ENCODE measurements around the gene CD80.

The CD80 gene

DNA sequence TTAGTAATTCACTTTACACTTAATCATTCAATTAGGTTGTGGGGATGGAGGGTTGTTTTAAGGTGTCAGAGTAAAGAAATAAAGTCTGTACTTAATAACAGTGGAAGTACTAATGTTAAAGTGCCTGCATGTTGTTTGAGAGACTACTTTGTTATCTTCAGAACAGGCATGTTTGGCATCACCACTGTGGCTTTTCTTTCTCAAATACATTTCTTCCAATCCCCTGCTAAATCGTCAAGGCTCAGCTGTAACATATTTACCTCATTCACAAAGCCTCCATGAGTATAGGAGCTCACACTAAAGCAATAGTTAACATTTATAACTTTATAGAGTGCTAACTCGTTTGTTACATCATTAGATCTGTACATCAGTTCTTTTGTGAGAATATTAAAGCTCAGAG, 58.5 kb downstream of the CD80 start:
- Histone ChIP-seq H2AK5ac (ENCODE audit: low read length) (no peak overlapping the region), H3K4me1 (ENCODE audit: control insufficient read depth, low read depth, low read length) (no peaks in the 10 kb centered on the region), H2BK120ac (ENCODE audit: low read depth, low read length) (no peak overlapping the region), H3K27me3 (ENCODE audit: insufficient read depth, low read length, poor library complexity) (no peaks in the 10 kb centered on the region), H4K8ac (ENCODE audit: low read depth, low read length) (no peak overlapping the region), H2BK15ac (replicated peaks; ENCODE audit: low read depth) (no peak overlapping the region), H3K4ac (ENCODE audit: low read depth, low read length) (no peak overlapping the region), H2BK5ac (ENCODE audit: low read length) (no peak overlapping the region), H3K36me3 (ENCODE audit: control insufficient read depth, insufficient read depth, low read length) (no peaks in the 10 kb centered on the region), H3K79me1 (ENCODE audit: low read length) (peaks cover 3% of the 10 kb centered on the region), H3K4me2 (ENCODE audit: low read length) (no peak overlapping the region), H3K18ac (ENCODE audit: low read length) (no peak overlapping the region), H3K23ac (ENCODE audit: low read length) (no peak overlapping the region), H3K79me2 (ENCODE audit: control insufficient read depth, insufficient read depth, low read length) (peaks cover 10% of the 10 kb centered on the region), H3K27ac (ENCODE audit: low read depth, low read length) (no peak overlapping the region), H4K5ac (ENCODE audit: low read length) (no peak overlapping the region), H3K9ac (ENCODE audit: low read length) (peak overlapping the region; percentile 26), H3K56ac (ENCODE audit: low read length) (peak overlapping the region; percentile 17), H3K4me3 (ENCODE audit: low read length) (no peak overlapping the region)
- WGBS (ENCODE audit: extremely low coverage, insufficient coverage, low lambda C conversion rate), result no CpG with 5 or more reads among the region's 2 CpGs
- no peak for DNase-seq

DNA sequence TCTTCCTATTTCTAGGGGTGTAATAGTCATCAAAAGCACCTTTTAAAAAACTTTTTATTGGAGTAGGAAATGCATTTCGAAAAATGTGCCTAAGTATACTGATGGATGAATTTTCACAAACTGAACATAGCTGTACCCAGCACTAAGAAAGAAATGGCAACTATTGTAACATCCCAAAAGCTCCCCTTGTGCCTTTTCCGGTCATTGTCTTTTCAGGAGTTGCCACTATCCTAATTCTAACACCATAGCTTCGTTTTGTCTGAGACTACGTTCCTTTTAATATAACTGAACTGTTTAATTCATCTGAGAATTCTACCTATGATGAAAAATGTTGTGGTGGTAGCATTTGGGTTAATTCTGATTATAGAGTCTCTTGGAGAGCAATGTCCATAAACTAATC, 59.1 kb downstream of the CD80 start:
- H3K79me2 ChIP-seq (ENCODE audit: control insufficient read depth, insufficient read depth, low read length), result peaks cover 10% of the 10 kb centered on the region
- H4K5ac ChIP-seq (ENCODE audit: low read length), result no peak overlapping the region
- H3K79me1 ChIP-seq (ENCODE audit: low read length), result peaks cover 3% of the 10 kb centered on the region
- H3K27me3 ChIP-seq (ENCODE audit: insufficient read depth, low read length, poor library complexity), result no peaks in the 10 kb centered on the region
- H3K4me1 ChIP-seq (ENCODE audit: control insufficient read depth, low read depth, low read length), result no peaks in the 10 kb centered on the region
- WGBS (ENCODE audit: extremely low coverage, insufficient coverage, low lambda C conversion rate), result no CpG with 5 or more reads among the region's 4 CpGs
- no peak overlapping the region for H3K27ac ChIP-seq (ENCODE audit: low read depth, low read length)
- no peak overlapping the region for H2BK120ac ChIP-seq (ENCODE audit: low read depth, low read length)
- H2BK15ac ChIP-seq (replicated peaks; ENCODE audit: low read depth), result no peak overlapping the region
- no peaks in the 10 kb centered on the region for H3K36me3 ChIP-seq (ENCODE audit: control insufficient read depth, insufficient read depth, low read length)
- H3K4me3 ChIP-seq (ENCODE audit: low read length), result no peak overlapping the region
- H3K56ac ChIP-seq (ENCODE audit: low read length), result no peak overlapping the region
- H3K18ac ChIP-seq (ENCODE audit: low read length), result no peak overlapping the region
- no peak overlapping the region for H4K8ac ChIP-seq (ENCODE audit: low read depth, low read length)
- H2BK5ac ChIP-seq (ENCODE audit: low read length), result no peak overlapping the region
- H3K4me2 ChIP-seq (ENCODE audit: low read length), result no peak overlapping the region
- H3K9ac ChIP-seq (ENCODE audit: low read length), result peak overlapping the region; percentile 52
- H3K4ac ChIP-seq (ENCODE audit: low read depth, low read length), result no peak overlapping the region
- H3K23ac ChIP-seq (ENCODE audit: low read length), result no peak overlapping the region
- H2AK5ac ChIP-seq (ENCODE audit: low read length), result no peak overlapping the region
- no peak for DNase-seq

DNA sequence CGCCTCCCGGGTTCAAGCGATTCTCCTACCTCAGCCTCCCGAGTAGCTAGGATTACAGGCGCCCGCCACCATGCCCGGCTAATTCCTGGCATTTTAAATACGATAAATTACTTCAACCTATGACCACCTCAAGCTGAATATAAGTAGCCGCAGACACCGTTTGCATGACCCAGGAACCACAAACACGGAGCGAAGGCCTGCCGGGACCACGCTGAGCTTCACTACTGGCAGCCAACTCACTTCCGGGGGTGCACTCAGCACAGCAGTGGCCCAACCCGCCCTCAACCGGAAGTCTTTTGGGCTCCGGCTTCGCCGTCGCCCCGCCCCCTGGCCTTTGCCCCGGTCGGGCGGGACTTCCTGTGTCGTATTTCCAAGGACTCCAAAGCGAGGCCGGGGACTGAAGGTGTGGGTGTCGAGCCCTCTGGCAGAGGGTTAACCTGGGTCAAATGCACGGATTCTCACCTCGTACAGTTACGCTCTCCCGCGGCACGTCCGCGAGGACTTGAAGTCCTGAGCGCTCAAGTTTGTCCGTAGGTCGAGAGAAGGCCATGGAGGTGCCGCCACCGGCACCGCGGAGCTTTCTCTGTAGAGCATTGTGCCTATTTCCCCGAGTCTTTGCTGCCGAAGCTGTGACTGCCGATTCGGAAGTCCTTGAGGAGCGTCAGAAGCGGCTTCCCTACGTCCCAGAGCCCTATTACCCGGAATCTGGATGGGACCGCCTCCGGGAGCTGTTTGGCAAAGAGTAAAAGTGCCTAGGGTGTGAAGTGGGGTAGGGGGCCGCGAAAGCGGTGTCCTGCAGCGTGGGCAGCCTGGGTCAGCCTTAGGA, 61.0 kb downstream of the CD80 start, which contains the start of gene TIMMDC1:
TSS of gene TIMMDC1 (plus strand) at position 362 of the 826 bp plus-strand sequence. CDS start at position 549, 187 bp downstream.
- no peak within 1 kb of the TSS for H3K4ac ChIP-seq (ENCODE audit: low read depth, low read length)
- H3K4me1 ChIP-seq (ENCODE audit: control insufficient read depth, low read depth, low read length), result no peaks in the 10 kb centered on the region
- H3K4me2 ChIP-seq (ENCODE audit: low read length), result peak within 1 kb of the TSS; percentile 66
- peak within 1 kb of the TSS; percentile 99 for H3K4me3 ChIP-seq (ENCODE audit: low read length)
- H3K27me3 ChIP-seq (ENCODE audit: insufficient read depth, low read length, poor library complexity), result no peaks in the 10 kb centered on the region
- peak; percentile 99 for DNase-seq
- H2BK5ac ChIP-seq (ENCODE audit: low read length), result peak within 1 kb of the TSS; percentile 91
- H3K18ac ChIP-seq (ENCODE audit: low read length), result no peak within 1 kb of the TSS
- no peak within 1 kb of the TSS for H2BK15ac ChIP-seq (replicated peaks; ENCODE audit: low read depth)
- H2AK5ac ChIP-seq (ENCODE audit: low read length), result no peak within 1 kb of the TSS
- peak within 1 kb of the TSS; percentile 84 for H3K27ac ChIP-seq (ENCODE audit: low read depth, low read length)
- peaks cover 10% of the 10 kb centered on the region for H3K79me2 ChIP-seq (ENCODE audit: control insufficient read depth, insufficient read depth, low read length)
- peak within 1 kb of the TSS; percentile 3 for H4K8ac ChIP-seq (ENCODE audit: low read depth, low read length)
- no peaks in the 10 kb centered on the region for H3K79me1 ChIP-seq (ENCODE audit: low read length)
- H4K5ac ChIP-seq (ENCODE audit: low read length), result peak within 1 kb of the TSS; percentile 74
- H3K56ac ChIP-seq (ENCODE audit: low read length), result peak within 1 kb of the TSS; percentile 99
- WGBS (ENCODE audit: extremely low coverage, insufficient coverage, low lambda C conversion rate), result no CpG with 5 or more reads among the region's 58 CpGs
- H2BK120ac ChIP-seq (ENCODE audit: low read depth, low read length), result no peak within 1 kb of the TSS
- peak within 1 kb of the TSS; percentile 98 for H3K23ac ChIP-seq (ENCODE audit: low read length)
- peak within 1 kb of the TSS; percentile 99 for H3K9ac ChIP-seq (ENCODE audit: low read length)
- H3K36me3 ChIP-seq (ENCODE audit: control insufficient read depth, insufficient read depth, low read length), result no peaks in the 10 kb centered on the region

DNA sequence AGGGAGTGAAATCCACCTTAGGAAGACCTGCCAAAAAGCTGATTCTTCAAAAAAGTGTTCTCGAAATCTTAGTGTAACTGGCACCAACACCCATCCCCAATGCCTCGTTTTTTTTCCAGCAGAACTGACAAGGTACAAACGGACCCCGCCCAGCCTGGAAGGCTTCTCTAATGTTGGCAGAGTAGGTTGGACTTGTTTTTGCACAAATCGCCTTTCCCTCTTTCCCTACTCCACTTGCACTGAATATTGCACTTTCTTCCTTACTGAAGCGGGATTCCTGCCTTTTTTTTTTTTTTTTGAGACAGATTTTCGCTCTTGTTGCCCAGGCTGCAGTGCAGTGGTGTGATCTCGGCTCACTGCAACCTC, 61.6 kb downstream of the CD80 start:
- Histone ChIP-seq H3K4me1 (ENCODE audit: control insufficient read depth, low read depth, low read length) (no peaks in the 10 kb centered on the region), H3K79me1 (ENCODE audit: low read length) (no peaks in the 10 kb centered on the region), H3K23ac (ENCODE audit: low read length) (no peak overlapping the region), H3K36me3 (ENCODE audit: control insufficient read depth, insufficient read depth, low read length) (no peaks in the 10 kb centered on the region), H3K4ac (ENCODE audit: low read depth, low read length) (no peak overlapping the region), H3K27ac (ENCODE audit: low read depth, low read length) (no peak overlapping the region), H2BK120ac (ENCODE audit: low read depth, low read length) (no peak overlapping the region), H4K5ac (ENCODE audit: low read length) (peak overlapping the region; percentile 21), H3K4me3 (ENCODE audit: low read length) (peak overlapping the region; percentile 74), H2BK15ac (replicated peaks; ENCODE audit: low read depth) (no peak overlapping the region), H3K56ac (ENCODE audit: low read length) (peak overlapping the region; percentile 91), H3K9ac (ENCODE audit: low read length) (peak overlapping the region; percentile 68), H3K4me2 (ENCODE audit: low read length) (peak overlapping the region; percentile 66), H2BK5ac (ENCODE audit: low read length) (no peak overlapping the region), H3K27me3 (ENCODE audit: insufficient read depth, low read length, poor library complexity) (no peaks in the 10 kb centered on the region), H3K79me2 (ENCODE audit: control insufficient read depth, insufficient read depth, low read length) (peaks cover 10% of the 10 kb centered on the region), H4K8ac (ENCODE audit: low read depth, low read length) (peak overlapping the region; percentile 3), H2AK5ac (ENCODE audit: low read length) (no peak overlapping the region), H3K18ac (ENCODE audit: low read length) (no peak overlapping the region)
- WGBS (ENCODE audit: extremely low coverage, insufficient coverage, low lambda C conversion rate), result no CpG with 5 or more reads among the region's 8 CpGs
- peak; percentile 55 for DNase-seq

DNA sequence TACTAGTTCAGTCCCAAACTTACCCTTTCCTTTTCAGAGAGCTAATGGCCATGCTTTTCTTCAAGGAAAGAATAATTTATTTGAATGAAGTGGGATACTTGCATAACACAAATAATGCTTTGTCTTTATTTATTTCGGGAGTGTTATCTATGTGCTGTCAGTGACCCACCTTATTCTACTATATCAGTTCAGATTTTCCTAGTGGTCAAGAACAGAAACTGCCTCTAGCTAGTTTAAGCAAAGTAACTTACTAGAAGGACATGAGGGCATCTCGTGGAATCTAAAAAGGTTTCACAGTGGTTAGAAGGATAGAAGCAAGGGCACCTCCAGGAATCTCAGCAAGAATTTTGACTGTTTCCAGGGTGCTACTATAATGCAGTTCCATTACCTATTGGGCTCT, 64.8 kb downstream of the CD80 start:
- Histone ChIP-seq H3K4me1 (ENCODE audit: control insufficient read depth, low read depth, low read length) (no peaks in the 10 kb centered on the region), H3K79me1 (ENCODE audit: low read length) (no peaks in the 10 kb centered on the region), H2BK120ac (ENCODE audit: low read depth, low read length) (no peak overlapping the region), H3K27me3 (ENCODE audit: insufficient read depth, low read length, poor library complexity) (no peaks in the 10 kb centered on the region), H2AK5ac (ENCODE audit: low read length) (no peak overlapping the region), H3K23ac (ENCODE audit: low read length) (no peak overlapping the region), H3K79me2 (ENCODE audit: control insufficient read depth, insufficient read depth, low read length) (peaks cover 8% of the 10 kb centered on the region), H3K36me3 (ENCODE audit: control insufficient read depth, insufficient read depth, low read length) (no peaks in the 10 kb centered on the region), H3K56ac (ENCODE audit: low read length) (no peak overlapping the region), H3K4me2 (ENCODE audit: low read length) (no peak overlapping the region), H3K4me3 (ENCODE audit: low read length) (no peak overlapping the region), H3K18ac (ENCODE audit: low read length) (no peak overlapping the region), H3K9ac (ENCODE audit: low read length) (no peak overlapping the region), H2BK15ac (replicated peaks; ENCODE audit: low read depth) (no peak overlapping the region), H3K4ac (ENCODE audit: low read depth, low read length) (no peak overlapping the region), H3K27ac (ENCODE audit: low read depth, low read length) (no peak overlapping the region), H2BK5ac (ENCODE audit: low read length) (no peak overlapping the region), H4K8ac (ENCODE audit: low read depth, low read length) (no peak overlapping the region), H4K5ac (ENCODE audit: low read length) (no peak overlapping the region)
- peak; percentile 19 for DNase-seq
- WGBS (ENCODE audit: extremely low coverage, insufficient coverage, low lambda C conversion rate), result no CpG with 5 or more reads among the region's 2 CpGs

Data from mesendoderm (in vitro differentiated cells).